HG03064 (cell line): Measurements from ENCODE around the gene CEP20.
"Not testable (repeated sequence)": the region's sequence is repeated elsewhere in the genome, so short reads cannot be mapped to it uniquely, and the experiment has no call there.

Experiments used
- ATAC-seq: cut with Tn5 transposase; IDR thresholded peaks from one replicate; pipeline ENCODE4 v1.9.1; 2021; ENCODE audit warnings: low read depth; ENCODE audit not compliant: unreplicated experiment

The CEP20 gene

GRCh38 chr16:15864939-15865338, 23.5 kb downstream of the CEP20 start:
- no peak for ATAC-seq

- no peak for ATAC-seq
Measured at GRCh38 chr16:15861996-15862395, 26.4 kb downstream of the CEP20 start.

- no peak for ATAC-seq
Measured at GRCh38 chr16:15858921-15859668, 29.3 kb downstream of the CEP20 start.

- no peak for ATAC-seq
Measured at GRCh38 chr16:15857724-15858560, 30.5 kb downstream of the CEP20 start.

- no peak for ATAC-seq
Measured at GRCh38 chr16:15856901-15857698, 31.3 kb downstream of the CEP20 start, which contains the start of gene MYH11. Gene MYH11 (minus strand): TSS chr16:15857028. CDS start chr16:15838252, 18,776 bp downstream.

- ATAC-seq, result no peak
Measured at GRCh38 chr16:15856182-15856581, 32.2 kb downstream of the CEP20 start.

GRCh38 chr16:15855704-15856003, 32.7 kb downstream of the CEP20 start:
- ATAC-seq, result no peak

GRCh38 chr16:15854906-15855703, 33.3 kb downstream of the CEP20 start:
- ATAC-seq, result no peak

- no peak for ATAC-seq
Measured at GRCh38 chr16:15854061-15854460, 34.3 kb downstream of the CEP20 start.

- ATAC-seq, result no peak
Measured at GRCh38 chr16:15853021-15853420, 35.4 kb downstream of the CEP20 start.

GRCh38 chr16:15850555-15850954, 37.8 kb downstream of the CEP20 start:
- ATAC-seq, result not testable (repeated sequence)

GRCh38 chr16:15849209-15849981, 39.0 kb downstream of the CEP20 start:
- ATAC-seq, result no peak

- no peak for ATAC-seq
Measured at GRCh38 chr16:15847611-15848175, 40.7 kb downstream of the CEP20 start.

GRCh38 chr16:15846510-15846909, 41.9 kb downstream of the CEP20 start:
- no peak for ATAC-seq

GRCh38 chr16:15843635-15844279, 44.6 kb downstream of the CEP20 start:
- no peak for ATAC-seq

- ATAC-seq, result not testable (repeated sequence)
Measured at GRCh38 chr16:15839204-15839603, 49.2 kb downstream of the CEP20 start.

- ATAC-seq, result no peak
Measured at GRCh38 chr16:15837761-15838160, 50.6 kb downstream of the CEP20 start.

- no peak for ATAC-seq
Measured at GRCh38 chr16:15836965-15837611, 51.3 kb downstream of the CEP20 start.
